HUES48 (cell line): Measurements from ENCODE around the gene DR1.
A peak's percentile ranks its signal among the peaks of the same experiment; 100 is the strongest.
"Not testable (repeated sequence)": the region's sequence is repeated elsewhere in the genome, so short reads cannot be mapped to it uniquely, and the experiment has no call there.

Experiments
- H3K27ac ChIP-seq: one replicate; pipeline ENCODE4 v1.7.0; 2013; ENCODE audit warnings: low read depth, low read length, inconsistent platforms
- H3K27me3 ChIP-seq: 2 replicates; pipeline ENCODE4 v1.6.1; 2013; ENCODE audit warnings: mild to moderate bottlenecking, low read length; ENCODE audit not compliant: control insufficient read depth, insufficient read depth
- H3K36me3 ChIP-seq: 2 replicates; pipeline ENCODE4 v1.6.1; 2013; ENCODE audit warnings: low read length; ENCODE audit not compliant: control insufficient read depth, insufficient read depth
- H3K4me1 ChIP-seq: 2 replicates; pipeline ENCODE4 v1.6.1; 2013; ENCODE audit warnings: mild to moderate bottlenecking, low read length; ENCODE audit not compliant: control insufficient read depth, insufficient read depth
- H3K4me3 ChIP-seq: 2 replicates; pipeline ENCODE4 v1.5.1; 2013; ENCODE audit warnings: mild to moderate bottlenecking, low read depth, low read length
- H3K9ac ChIP-seq: 2 replicates; pipeline ENCODE4 v1.6.1; 2013; ENCODE audit warnings: mild to moderate bottlenecking, low read depth, low read length, moderate library complexity
- H3K9me3 ChIP-seq: 2 replicates; pipeline ENCODE4 v1.6.1; 2013; ENCODE audit warnings: low read length; ENCODE audit not compliant: control insufficient read depth, insufficient read depth

DR1 gene

DNA sequence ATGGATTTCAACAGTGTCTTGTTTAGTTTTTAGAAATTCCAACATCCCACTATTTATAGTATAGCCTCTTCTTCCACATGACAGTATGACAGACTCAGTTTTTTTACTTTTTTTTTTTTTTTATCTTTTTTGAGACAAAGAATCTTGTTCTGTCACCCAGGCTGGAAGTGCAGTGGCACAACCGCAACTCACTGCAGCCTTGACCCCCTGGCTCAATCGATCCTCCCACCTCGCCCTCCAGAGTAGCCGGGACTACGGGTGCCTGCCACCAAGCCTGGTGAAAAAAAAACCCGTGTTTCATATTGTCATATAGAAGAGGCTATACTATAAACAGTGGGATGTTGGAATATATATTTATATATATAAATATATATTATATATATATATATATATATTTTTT is 1.2 kb upstream of the DR1 start:
- Histone ChIP-seq H3K9ac (no peak overlapping the region), H3K27ac (no peak overlapping the region), H3K4me1 (peaks cover 19% of the 10 kb centered on the region), H3K36me3 (no peaks in the 10 kb centered on the region; the same call in 1 of the 2 replicates), H3K9me3 (no peaks in the 10 kb centered on the region), H3K27me3 (no peaks in the 10 kb centered on the region), H3K4me3 (no peak overlapping the region)

DNA sequence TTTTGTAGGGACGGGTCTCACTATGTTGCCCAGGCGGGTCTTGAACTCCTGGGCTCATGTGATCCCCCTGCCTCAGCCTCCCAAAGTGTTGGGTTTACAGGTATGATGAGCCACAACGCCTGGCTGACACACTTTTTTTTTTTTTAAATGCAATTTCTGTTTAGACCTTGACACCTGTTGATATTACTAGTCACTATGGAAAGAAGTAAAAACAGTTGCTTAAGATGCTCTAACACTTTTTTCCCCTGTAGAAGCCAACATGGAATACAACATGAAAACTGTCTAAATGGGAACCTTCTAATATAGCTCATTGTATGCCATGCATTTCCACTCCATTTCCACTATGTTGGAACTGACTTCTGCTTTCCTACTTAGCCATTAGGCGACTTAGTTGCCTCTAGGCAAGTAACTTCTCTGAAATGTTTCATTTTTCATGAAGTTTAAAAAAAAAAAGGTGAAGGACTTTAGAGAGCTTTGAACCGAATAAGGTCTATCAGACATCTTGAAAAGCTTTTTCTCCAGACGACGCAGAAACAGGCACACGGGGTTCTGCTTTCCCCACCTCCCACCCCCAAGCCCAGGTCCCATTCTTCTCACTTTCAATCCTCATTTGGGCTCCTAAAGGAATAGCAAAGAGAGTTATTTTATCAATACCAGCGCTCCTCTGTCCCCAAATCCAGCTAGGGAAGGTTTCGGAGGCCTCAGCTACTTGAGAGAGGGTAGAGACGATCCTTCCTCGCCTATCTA is 648 bp upstream of the DR1 start:
- peaks cover 4% of the 10 kb centered on the region for H3K36me3 ChIP-seq
- H3K4me3 ChIP-seq: peak overlapping the region; percentile 92
- H3K27ac ChIP-seq: peak overlapping the region; percentile 99
- H3K9me3 ChIP-seq: no peaks in the 10 kb centered on the region
- H3K4me1 ChIP-seq: peaks cover 23% of the 10 kb centered on the region
- no peaks in the 10 kb centered on the region for H3K27me3 ChIP-seq
- H3K9ac ChIP-seq: peak overlapping the region; percentile 94

DNA sequence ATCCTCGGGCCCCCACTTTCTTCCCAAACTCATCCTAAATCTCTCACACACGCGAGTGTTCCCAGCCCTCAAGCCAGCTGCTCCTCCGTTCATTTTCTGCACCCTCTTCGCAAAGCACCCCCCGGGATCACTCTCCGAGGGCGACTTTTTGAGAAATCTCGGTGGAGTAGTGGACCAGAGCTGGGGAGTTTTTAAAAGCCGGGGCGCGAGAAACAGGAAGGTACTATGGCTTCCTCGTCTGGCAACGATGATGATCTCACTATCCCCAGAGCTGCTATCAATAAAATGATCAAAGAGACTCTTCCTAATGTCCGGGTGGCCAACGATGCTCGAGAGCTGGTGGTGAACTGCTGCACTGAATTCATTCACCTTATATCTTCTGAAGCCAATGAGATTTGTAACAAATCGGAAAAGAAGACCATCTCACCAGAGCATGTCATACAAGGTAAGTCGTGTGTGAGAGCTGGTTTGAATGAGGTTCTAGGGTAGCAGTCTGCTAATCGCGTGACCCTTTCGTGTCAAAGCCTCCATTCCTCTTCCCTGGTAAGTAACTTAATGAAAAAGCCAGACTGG is 800 bp downstream of the DR1 start:
- peak overlapping the region; percentile 99 for H3K27ac ChIP-seq
- peak overlapping the region; percentile 52 for H3K9ac ChIP-seq
- H3K36me3 ChIP-seq: peaks cover 8% of the 10 kb centered on the region
- peaks cover 17% of the 10 kb centered on the region; the same call in 1 of the 2 replicates for H3K4me1 ChIP-seq
- no peaks in the 10 kb centered on the region for H3K9me3 ChIP-seq
- peak overlapping the region; percentile 92 for H3K4me3 ChIP-seq
- H3K27me3 ChIP-seq: no peaks in the 10 kb centered on the region

DNA sequence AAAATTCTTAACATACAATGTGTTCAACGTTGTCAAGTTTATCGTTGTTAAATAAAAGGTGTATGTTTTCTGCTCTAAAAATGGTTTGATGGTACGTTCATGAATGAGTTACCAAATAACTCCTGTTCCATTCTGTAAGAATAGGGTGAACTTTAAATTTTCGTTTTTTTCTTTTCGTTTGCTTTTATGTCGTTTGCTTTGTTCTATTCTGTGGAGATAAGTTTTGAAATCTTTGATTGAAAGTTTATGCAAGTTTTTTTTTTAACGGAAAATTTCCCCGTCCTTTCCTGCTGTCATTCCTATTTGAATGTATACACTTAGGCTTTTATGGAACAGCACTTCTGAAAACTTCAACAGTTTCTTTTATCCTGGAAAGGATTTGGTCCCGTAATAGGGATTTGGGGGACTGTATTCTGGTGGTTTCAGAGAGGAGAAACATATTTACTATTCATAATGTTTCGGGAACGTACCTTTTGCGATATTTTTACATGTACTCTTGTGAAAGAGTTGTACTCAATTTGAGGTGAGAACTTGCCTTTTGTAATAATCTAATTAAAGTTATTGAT is 1.7 kb downstream of the DR1 start:
- no peaks in the 10 kb centered on the region for H3K9me3 ChIP-seq
- H3K4me3 ChIP-seq: peak overlapping the region; percentile 92
- peaks cover 8% of the 10 kb centered on the region for H3K36me3 ChIP-seq
- peaks cover 17% of the 10 kb centered on the region; the same call in 1 of the 2 replicates for H3K4me1 ChIP-seq
- no peaks in the 10 kb centered on the region for H3K27me3 ChIP-seq
- H3K9ac ChIP-seq: peak overlapping the region; percentile 52
- peak overlapping the region; percentile 99 for H3K27ac ChIP-seq

DNA sequence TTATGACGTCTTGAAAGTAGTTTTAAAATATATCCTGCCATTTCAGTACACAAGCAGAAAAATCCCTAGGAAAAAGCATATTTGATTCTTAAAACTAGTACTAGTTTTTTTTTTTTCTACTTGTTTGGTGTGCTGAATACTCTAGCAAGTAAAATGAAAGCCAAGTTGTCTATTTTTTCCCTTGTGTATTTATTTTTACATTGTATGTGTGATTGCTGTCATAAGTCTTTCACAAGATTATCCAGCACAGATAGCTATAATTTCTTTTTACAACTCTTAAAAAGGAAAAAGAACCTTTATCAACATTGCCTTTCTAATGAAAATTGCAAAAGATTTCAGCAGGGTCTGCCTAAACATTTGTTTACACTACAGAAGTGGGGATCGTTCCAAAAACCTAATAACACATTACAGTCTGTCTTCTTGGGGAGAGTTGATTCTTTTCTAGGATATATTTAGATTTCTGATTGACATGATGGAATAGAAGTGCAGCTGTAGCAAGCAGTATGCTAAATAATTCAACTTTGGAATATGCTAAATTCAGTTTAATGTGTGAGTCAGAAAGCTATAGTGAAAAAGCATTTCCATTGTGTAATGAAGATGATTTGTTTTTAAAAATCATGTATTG is 2.5 kb downstream of the DR1 start:
- Histone ChIP-seq H3K27me3 (no peaks in the 10 kb centered on the region), H3K9ac (no peak overlapping the region), H3K9me3 (no peaks in the 10 kb centered on the region), H3K27ac (no peak overlapping the region), H3K36me3 (peaks cover 16% of the 10 kb centered on the region), H3K4me1 (peaks cover 17% of the 10 kb centered on the region; the same call in 1 of the 2 replicates), H3K4me3 (peak overlapping the region; percentile 92)

DNA sequence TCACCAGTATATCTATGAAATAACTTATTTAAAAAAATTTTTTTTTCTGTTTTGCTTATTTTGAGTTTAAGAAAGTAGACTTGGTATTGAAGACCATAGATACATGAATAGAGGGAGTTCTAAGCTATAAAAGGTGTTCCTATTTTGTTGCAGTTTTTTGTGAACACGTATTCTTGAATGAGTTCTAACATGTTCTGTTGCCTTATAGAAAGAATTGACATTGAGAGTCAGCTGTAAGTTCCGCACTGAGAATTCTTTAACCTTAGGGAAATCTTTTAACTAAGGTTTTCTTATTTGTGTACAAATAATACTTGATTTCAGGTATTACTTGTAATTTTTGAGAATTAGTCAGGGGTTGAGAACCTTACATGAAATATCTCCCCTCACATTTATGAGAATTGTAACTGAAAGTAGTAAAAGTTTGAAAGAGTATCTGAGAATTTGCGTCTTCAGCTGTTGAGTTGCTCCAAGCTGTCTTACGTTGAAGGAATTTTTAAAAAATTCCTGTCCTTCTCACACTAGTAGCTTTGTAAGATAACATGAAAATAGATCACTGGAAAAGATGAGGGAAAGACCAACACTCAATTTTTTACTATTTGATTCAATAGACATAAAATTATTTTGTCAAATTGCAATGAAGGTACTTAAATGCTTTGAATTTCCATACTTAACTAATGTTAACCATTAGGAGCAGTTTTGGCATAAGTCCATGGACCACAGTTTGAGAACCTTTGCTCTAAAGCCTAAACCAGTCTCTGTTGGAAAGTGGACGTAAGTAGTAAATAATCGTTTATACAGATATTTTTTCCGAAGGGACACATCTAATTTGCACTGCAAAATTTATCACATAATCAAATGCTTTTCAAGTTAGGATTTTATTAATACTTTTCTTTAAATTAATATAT is 3.8 kb downstream of the DR1 start:
- H3K9me3 ChIP-seq: no peaks in the 10 kb centered on the region
- H3K4me1 ChIP-seq: peaks cover 17% of the 10 kb centered on the region; the same call in 1 of the 2 replicates
- H3K27me3 ChIP-seq: no peaks in the 10 kb centered on the region
- H3K9ac ChIP-seq: no peak overlapping the region
- peaks cover 28% of the 10 kb centered on the region for H3K36me3 ChIP-seq
- no peak overlapping the region for H3K27ac ChIP-seq
- peak overlapping the region; percentile 92 for H3K4me3 ChIP-seq

DNA sequence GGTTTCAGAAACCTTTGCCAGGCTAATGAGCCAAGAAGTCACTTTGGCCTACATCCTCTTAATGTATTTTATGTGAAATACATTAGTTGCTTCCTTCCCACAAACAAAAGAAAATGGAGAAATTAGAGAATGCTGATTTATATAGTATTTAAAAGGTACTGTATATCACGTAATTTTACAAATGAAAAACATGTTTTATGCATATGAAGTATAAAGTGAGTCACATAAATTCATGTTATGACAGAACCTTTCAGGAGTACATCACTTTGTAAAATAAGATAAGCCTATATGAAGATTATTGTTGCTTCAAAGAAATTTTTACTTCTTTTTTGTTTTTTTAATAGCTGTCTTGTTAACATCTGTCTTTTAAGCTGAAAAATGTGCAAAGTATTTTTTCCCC is 4.6 kb downstream of the DR1 start:
- Histone ChIP-seq H3K4me1 (peaks cover 17% of the 10 kb centered on the region; the same call in 1 of the 2 replicates), H3K36me3 (peaks cover 37% of the 10 kb centered on the region), H3K9ac (no peak overlapping the region)

DNA sequence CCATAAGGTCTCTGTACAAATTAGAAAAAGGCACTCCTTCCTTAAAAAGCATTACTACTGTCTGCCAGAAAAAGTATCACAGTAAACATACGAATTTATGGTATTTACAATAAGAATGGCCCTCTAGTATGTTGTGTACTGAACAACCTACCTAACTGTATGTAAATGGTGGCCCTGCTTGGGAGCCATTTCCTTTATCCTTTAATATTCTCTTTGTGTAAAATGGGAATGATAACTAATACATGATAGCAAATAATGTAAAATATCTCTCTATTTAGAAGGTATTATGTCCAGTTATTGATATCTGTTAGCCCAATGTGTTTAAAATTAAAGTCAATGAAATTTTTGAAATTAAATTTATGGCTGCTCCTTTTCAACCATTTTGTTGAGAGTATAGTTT is 5.2 kb downstream of the DR1 start:
- H3K9ac ChIP-seq: no peak overlapping the region
- H3K36me3 ChIP-seq: peaks cover 42% of the 10 kb centered on the region
- no peaks in the 10 kb centered on the region for H3K9me3 ChIP-seq
- no peak overlapping the region for H3K27ac ChIP-seq
- H3K4me1 ChIP-seq: peaks cover 17% of the 10 kb centered on the region; the same call in 1 of the 2 replicates
- no peak overlapping the region for H3K4me3 ChIP-seq
- H3K27me3 ChIP-seq: no peaks in the 10 kb centered on the region

More for the DNA sequence above, 4.6 kb downstream of the DR1 start:
- Histone ChIP-seq H3K27me3 (no peaks in the 10 kb centered on the region), H3K9me3 (no peaks in the 10 kb centered on the region), H3K27ac (no peak overlapping the region), H3K4me3 (no peak overlapping the region)

DNA sequence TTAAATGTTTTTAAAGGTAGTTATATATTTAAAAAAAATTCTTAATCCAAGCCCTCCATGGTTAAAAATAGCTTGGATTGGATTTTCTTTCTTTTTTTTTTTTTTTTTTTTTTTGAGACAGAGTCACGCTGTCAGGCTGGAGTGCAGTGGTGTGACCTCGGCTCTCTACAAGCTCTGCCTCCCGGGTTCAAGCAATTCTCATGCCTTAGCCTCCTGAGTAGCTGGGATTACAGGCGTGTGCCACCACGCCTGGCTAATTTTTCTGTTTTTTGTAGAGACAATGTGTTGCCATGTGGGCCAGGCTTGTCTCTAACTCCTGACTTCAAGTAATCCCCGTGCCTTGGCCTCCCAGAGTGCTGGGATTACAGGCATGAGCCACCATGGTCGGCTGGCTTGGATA is 5.6 kb downstream of the DR1 start:
- not testable (repeated sequence) for H3K4me3 ChIP-seq

DNA sequence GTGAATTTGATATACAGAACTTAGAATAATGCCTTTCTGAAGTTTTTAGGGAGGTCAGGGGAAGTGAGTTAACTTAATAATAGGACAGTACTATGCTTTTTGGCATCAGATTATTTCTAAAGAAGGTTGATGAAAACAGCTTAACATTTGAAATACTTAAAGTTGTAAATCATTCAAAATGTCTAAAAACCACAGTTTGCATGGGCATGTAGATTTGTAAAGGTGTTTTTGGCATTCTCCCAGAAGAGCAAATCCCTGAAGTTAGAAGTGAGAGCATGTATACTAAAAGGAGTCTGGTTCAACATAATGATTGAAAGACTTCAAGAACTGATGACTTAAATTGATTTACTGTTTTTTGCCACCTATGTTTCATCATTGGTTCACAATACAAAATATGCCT is 6.7 kb downstream of the DR1 start:
- Histone ChIP-seq H3K4me1 (peaks cover 17% of the 10 kb centered on the region; the same call in 1 of the 2 replicates), H3K9me3 (no peaks in the 10 kb centered on the region), H3K4me3 (no peak overlapping the region), H3K36me3 (peaks cover 53% of the 10 kb centered on the region), H3K27ac (no peak overlapping the region), H3K27me3 (no peaks in the 10 kb centered on the region), H3K9ac (no peak overlapping the region)

More for the DNA sequence above, 5.6 kb downstream of the DR1 start:
- not testable (repeated sequence) for H3K9ac ChIP-seq, H3K27ac ChIP-seq, H3K27me3 ChIP-seq, H3K9me3 ChIP-seq
- Histone ChIP-seq H3K36me3 (peaks cover 47% of the 10 kb centered on the region), H3K4me1 (peaks cover 17% of the 10 kb centered on the region; the same call in 1 of the 2 replicates)
